Islet precursor cell (in vitro differentiated cells): ENCODE results near the gene RGS14.

Source experiments
- DNase-seq: peaks from one replicate; pipeline ENCODE4 v3.0.0-alpha.2; 2018

The RGS14 gene, protein sequence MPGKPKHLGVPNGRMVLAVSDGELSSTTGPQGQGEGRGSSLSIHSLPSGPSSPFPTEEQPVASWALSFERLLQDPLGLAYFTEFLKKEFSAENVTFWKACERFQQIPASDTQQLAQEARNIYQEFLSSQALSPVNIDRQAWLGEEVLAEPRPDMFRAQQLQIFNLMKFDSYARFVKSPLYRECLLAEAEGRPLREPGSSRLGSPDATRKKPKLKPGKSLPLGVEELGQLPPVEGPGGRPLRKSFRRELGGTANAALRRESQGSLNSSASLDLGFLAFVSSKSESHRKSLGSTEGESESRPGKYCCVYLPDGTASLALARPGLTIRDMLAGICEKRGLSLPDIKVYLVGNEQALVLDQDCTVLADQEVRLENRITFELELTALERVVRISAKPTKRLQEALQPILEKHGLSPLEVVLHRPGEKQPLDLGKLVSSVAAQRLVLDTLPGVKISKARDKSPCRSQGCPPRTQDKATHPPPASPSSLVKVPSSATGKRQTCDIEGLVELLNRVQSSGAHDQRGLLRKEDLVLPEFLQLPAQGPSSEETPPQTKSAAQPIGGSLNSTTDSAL

DNA sequence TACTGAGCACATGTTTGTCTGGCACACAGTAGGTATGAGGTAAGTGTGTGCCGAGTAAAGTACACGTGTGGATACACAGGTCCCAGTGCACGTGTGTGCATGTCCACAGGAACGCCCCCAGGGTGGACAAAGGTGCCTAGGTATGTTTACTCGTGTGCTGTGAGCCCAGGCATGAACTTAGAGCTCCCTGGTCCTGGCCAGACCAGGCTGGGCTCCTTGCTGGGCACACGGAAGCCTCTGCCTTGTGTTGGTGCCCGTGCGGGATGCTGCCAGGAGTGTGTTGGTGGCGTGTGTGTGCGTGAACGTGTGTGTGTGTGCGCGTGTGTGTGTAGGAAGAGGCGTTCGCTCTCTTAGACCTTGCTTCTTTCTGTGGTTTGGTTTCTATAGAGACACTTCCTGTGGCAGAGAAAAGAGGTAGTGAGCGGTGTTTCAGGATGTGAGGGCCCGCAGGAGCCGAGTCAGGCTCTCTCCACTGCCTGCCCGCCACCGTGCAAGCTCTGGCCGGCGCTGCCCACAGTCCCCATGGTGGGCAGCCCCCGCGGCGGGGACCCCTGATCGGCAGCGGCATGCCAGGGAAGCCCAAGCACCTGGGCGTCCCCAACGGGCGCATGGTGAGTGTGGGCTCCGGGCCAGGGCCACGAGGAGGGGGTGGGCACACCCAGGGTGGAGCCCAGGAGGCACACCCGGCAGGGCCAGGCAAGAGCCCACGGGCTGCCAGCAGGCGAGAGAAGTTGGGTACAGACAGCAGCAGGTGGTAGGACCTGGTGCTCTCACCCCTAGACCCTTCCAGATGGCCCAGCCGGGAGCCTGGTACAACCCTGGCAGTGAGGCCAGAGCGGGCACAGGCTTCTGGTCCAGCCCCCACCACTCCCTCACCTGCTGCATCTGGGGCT lies at the start of gene RGS14:
RGS14 (plus strand) TSS at position 466 of the 893 bp plus-strand sequence; CDS start at position 567, 101 bp downstream.
- DNase-seq: peak; percentile 43

- no peak for DNase-seq
These were observed 49.0 kb upstream of the RGS14 start for GRCh38 chr5:177308740-177309139.

- peak; percentile 95 for DNase-seq
These were observed 48.2 kb upstream of the RGS14 start for GRCh38 chr5:177309351-177310191.

- no peak for DNase-seq
These were observed 47.4 kb upstream of the RGS14 start for GRCh38 chr5:177310332-177310731.

DNA sequence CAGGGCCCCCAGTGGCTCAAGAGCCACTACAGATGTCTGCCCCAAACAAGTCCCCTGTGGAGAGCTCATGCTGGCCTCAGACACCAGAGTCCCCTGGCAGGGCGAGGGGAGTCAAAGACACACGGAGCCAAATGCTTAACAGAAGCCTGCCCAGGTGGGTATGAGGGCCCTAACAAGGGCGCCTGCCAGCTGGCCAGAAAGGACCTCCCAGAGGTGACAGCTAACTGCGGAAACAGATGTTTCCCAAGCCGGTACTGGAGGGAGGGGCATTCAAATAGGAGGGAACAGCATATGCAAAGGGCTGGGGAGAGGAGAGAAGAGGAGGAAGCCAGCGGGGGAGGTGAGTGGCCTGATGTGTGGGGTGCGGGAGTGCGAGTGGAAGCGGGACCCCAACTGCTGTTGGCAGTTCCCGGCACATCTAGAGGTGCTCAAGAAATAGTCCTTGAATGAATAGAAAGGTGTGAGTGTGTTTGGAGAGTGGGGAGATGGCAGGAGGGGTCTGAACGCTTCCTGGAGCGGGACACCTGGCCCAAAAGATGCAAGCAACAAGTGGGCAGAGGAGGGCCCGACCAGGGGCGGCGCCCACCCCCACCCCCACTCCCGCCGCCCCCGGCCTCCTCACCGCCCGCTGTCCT lies 46.9 kb upstream of the RGS14 start:
- peak; percentile 61 for DNase-seq

GRCh38 chr5:177311392-177311722 lies 46.4 kb upstream of the RGS14 start:
- DNase-seq: no peak

- peak; percentile 98 for DNase-seq
These were observed 45.7 kb upstream of the RGS14 start, which contains the start of gene MXD3 for GRCh38 chr5:177311723-177312648. Gene MXD3, minus strand, starts transcription at chr5:177311898. Its CDS starts 68 bp downstream, at chr5:177311830.

DNA sequence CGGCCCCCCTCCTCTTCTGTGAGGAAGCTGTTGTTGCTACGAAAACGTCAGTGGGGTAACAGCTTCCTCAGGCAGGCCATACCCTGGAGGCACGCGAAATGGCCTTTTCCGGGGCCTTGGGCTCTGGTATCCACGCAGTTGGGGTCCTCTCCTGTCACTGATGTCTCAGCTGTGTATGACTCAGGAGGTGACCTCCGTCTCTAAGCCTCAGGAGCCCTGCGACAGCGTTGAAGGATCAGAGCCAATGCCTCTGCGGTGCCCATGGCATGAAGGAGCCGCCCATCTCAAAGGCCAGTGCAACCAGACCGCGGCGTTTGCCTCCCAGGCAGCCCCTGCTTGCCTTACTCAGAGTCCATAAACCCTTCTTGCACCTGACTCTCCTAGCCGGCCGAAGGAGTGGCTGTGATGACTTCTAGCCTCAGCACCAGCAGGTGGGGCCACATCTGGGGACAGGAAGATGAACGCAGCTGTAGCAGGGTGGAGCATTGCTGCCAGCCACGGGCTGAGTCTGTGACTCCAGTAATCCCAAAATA lies 45.0 kb upstream of the RGS14 start:
- DNase-seq: peak; percentile 89

- DNase-seq: no peak
These were observed 44.0 kb upstream of the RGS14 start for GRCh38 chr5:177313561-177314259.

- DNase-seq: no peak
These were observed 43.1 kb upstream of the RGS14 start for GRCh38 chr5:177314376-177315342.

- DNase-seq: no peak
These were observed 42.3 kb upstream of the RGS14 start for GRCh38 chr5:177315411-177315810.

DNA sequence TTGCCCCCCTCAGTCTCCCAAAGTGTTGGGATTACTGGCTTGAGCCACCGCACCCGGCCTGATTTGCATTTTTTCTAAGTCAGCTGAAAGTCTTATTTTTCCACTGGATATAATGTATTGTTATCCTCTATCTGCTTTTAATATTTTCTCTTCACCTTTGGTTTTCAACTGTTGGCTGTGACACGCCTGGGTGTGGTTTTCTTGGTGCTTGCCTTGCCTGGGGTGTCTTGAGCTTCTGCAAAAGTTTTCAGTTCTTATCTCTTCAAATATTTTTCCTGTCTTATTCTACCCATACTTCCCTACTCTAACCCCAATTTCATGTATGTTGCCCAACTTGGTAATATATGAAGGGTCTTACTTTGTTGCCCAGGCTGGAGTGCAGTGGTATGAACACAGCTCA lies 41.7 kb upstream of the RGS14 start:
- DNase-seq: no peak

GRCh38 chr5:177317959-177318377 lies 39.8 kb upstream of the RGS14 start:
- DNase-seq: peak; percentile 83

- no peak for DNase-seq
These were observed 37.7 kb upstream of the RGS14 start for GRCh38 chr5:177319913-177320588.

- DNase-seq: no peak
These were observed 36.8 kb upstream of the RGS14 start for GRCh38 chr5:177320879-177321278.

GRCh38 chr5:177325868-177326381 lies 31.8 kb upstream of the RGS14 start:
- DNase-seq: peak; percentile 55
